ENCODE measurements around the gene CFAP97. TPM values are rescaled to one million over a fixed set of nuclear protein-coding genes. Genes with fewer than 3 reads are reported as not detected.

CFAP97 gene
- total RNA-seq, 1 donor: 77.1 TPM

- Histone ChIP-seq H2AFZ (ENCODE audit: low read length) (no peak overlapping the region), H3K9me3 (ENCODE audit: low read depth, low read length) (no peaks in the 10 kb centered on the region), H3K27me3 (ENCODE audit: insufficient read depth, low read length) (no peaks in the 10 kb centered on the region), H4K20me1 (ENCODE audit: insufficient read depth, low read length) (no peaks in the 10 kb centered on the region), H3K4me3 (ENCODE audit: insufficient read depth, low read length) (no peak overlapping the region), H3K79me2 (ENCODE audit: insufficient read depth, low read length) (no peaks in the 10 kb centered on the region), H3K36me3 (ENCODE audit: insufficient read depth, low read length) (no peaks in the 10 kb centered on the region), H3K4me1 (ENCODE audit: insufficient read depth, low read length) (peaks cover 2% of the 10 kb centered on the region), H3K27ac (ENCODE audit: low read depth, low read length) (no peak overlapping the region), H3K4me2 (ENCODE audit: insufficient read depth, low read length) (no peak overlapping the region)
- TF ChIP-seq CTCF (IDR thresholded peaks at IDR 0.05; ENCODE audit: extremely low read depth, low read depth, low read length): no peak
- DNase-seq (ENCODE audit: insufficient read length, low spot score, missing footprints): no peak
Observed at GRCh38 chr4:185137233-185137925, 66.4 kb downstream of the CFAP97 start.

GRCh38 chr4:185134307-185134869, 69.4 kb downstream of the CFAP97 start:
- no peak overlapping the region for H3K27ac ChIP-seq (ENCODE audit: low read depth, low read length)
- no peak overlapping the region for H2AFZ ChIP-seq (ENCODE audit: low read length)
- H3K4me2 ChIP-seq (ENCODE audit: insufficient read depth, low read length): no peak overlapping the region
- no peaks in the 10 kb centered on the region for H4K20me1 ChIP-seq (ENCODE audit: insufficient read depth, low read length)
- no peaks in the 10 kb centered on the region for H3K79me2 ChIP-seq (ENCODE audit: insufficient read depth, low read length)
- DNase-seq (ENCODE audit: insufficient read length, low spot score, missing footprints): peak; percentile 90
- no peaks in the 10 kb centered on the region for H3K27me3 ChIP-seq (ENCODE audit: insufficient read depth, low read length)
- no peaks in the 10 kb centered on the region for H3K4me1 ChIP-seq (ENCODE audit: insufficient read depth, low read length)
- no peaks in the 10 kb centered on the region for H3K9me3 ChIP-seq (ENCODE audit: low read depth, low read length)
- no peak overlapping the region for H3K4me3 ChIP-seq (ENCODE audit: insufficient read depth, low read length)
- peak; percentile 75 for TF ChIP-seq CTCF (IDR thresholded peaks at IDR 0.05; ENCODE audit: extremely low read depth, low read depth, low read length)
- no peaks in the 10 kb centered on the region for H3K36me3 ChIP-seq (ENCODE audit: insufficient read depth, low read length)

- no peaks in the 10 kb centered on the region for H4K20me1 ChIP-seq (ENCODE audit: insufficient read depth, low read length)
- no peaks in the 10 kb centered on the region for H3K79me2 ChIP-seq (ENCODE audit: insufficient read depth, low read length)
- H3K27me3 ChIP-seq (ENCODE audit: insufficient read depth, low read length): peaks cover 30% of the 10 kb centered on the region
- peaks cover 11% of the 10 kb centered on the region for H3K4me1 ChIP-seq (ENCODE audit: insufficient read depth, low read length)
- no peaks in the 10 kb centered on the region for H3K9me3 ChIP-seq (ENCODE audit: low read depth, low read length)
- peak; percentile 88 for DNase-seq (ENCODE audit: insufficient read length, low spot score, missing footprints)
- H3K27ac ChIP-seq (ENCODE audit: low read depth, low read length): no peak overlapping the region
- peak overlapping the region; percentile 70 for H3K4me3 ChIP-seq (ENCODE audit: insufficient read depth, low read length)
- TF ChIP-seq CTCF (IDR thresholded peaks at IDR 0.05; ENCODE audit: extremely low read depth, low read depth, low read length): no peak
- no peaks in the 10 kb centered on the region for H3K36me3 ChIP-seq (ENCODE audit: insufficient read depth, low read length)
- H2AFZ ChIP-seq (ENCODE audit: low read length): peak overlapping the region; percentile 58
- peak overlapping the region; percentile 82 for H3K4me2 ChIP-seq (ENCODE audit: insufficient read depth, low read length)
Observed at GRCh38 chr4:185128272-185129119, 75.3 kb downstream of the CFAP97 start.
